A549 treated with RU486 at 1 μM for 4 hours (cell line): ENCODE results near the gene GOSR2. TPM values are rescaled to one million over a fixed set of nuclear protein-coding genes. Genes with fewer than 3 reads are reported as not detected.

Experiments
- total RNA-seq: library from RNA; stranded (reverse); fragments of 200-300 nt; extraction: Qiagen RNA extraction; gene quantifications from 5 replicates; pipeline ENCODE4 v1.2.3, GENCODE V29; 2022; ENCODE audit warnings: low read depth

GOSR2 gene
- total RNA-seq, result 31.4 to 44.0 TPM (median 40.5 TPM) in 5 replicates

DNA sequence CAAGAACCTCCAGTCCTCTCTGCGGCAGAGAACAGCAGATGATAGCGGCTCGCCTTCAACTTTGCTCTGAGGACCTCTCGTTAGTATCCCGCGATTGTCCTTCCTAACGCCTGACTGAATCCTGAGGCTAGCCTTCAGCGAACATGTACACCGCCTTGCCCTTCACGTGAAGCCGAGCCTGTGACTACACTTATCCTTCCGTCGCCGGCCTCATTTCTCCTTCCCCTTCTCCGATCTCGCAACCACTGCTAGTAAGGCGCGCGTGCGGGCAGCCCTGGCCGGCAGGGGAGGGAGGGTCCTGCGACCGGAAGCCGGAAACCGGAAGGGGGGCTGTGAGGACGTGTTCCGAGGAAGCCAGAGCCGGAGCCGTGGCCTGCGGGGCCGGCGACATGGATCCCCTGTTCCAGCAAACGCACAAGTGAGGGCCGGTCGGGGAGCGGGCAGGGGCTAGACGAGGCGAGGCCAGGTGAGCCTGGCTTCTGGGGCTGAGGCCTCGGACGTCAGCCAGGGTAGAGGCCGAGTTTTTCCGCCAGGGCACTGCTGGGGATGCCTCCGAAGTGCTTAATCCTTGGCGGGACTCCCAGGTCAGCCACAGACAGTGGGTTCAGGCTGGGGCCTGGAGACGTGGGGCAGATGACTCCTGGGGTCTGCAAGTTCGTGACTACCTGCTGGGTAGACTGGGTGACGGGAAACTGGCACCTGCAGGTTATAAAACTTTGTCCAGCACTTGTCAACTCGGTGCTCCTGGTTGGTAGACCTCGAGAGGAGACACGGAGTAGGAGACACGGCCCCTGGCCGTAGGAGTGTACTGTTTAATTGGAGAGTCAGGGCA lies at the start of gene GOSR2:
Gene GOSR2 (plus strand): TSS at position 357 of the 832 bp plus-strand sequence. CDS start 33 bp downstream, at position 390.

DNA sequence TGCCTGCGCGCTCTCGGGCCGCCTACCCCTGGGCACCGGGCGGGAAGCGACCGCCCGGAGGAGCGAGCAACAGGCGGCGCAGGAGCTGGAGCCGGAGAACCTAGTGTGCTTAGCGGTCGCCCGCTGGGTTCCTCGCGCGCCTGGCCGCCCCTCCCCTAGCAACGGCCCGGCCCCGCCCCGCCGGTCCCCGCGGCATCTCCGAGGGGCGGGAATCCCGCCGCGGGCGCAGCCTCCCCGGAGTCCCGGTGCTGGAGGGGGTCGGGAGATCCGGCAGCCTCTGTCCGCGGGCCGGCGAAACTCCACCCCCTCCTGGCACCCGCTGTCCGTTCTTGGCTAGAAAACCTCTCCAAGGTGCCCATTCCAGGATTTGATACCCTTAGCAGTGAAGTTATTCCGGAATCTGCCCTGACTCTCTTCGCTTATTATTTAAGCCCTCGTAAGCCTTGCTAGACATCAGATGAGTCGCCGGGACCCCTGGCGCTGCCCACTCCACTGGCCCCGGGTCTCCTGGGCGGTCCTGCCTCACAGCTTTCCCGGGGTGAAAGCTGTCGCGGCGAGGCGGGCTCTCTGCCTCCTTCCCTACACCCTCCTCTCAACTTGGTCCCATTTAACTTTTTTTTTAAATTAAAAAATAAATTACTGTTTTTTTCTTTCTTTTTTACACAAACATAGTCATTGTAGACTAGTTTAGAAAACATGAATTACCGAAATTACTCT lies 56.3 kb downstream of the GOSR2 start, which contains the start of gene RPRML:
Gene RPRML (minus strand): TSS at position 107 of the 717 bp plus-strand sequence. CDS start 246 bp downstream, outside the sequence.

Other genes with a start within 250 kb of the GOSR2 start
- gene WNT3, start 104.5 kb upstream of the GOSR2 start, total RNA-seq, result 3.8 to 5.9 TPM (median 5.2 TPM) in 5 replicates
- gene WNT9B, start 71.6 kb upstream of the GOSR2 start, total RNA-seq, result not detected in 5 replicates
- gene RPRML, start 56.1 kb downstream of the GOSR2 start, total RNA-seq, result 0.48 to 0.84 TPM (median 0.67 TPM) in 5 replicates